ENCODE measurements around the gene LARGE1.
"Not testable (repeated sequence)": the region's sequence is repeated elsewhere in the genome, so short reads cannot be mapped to it uniquely, and the experiment has no call there.

LARGE1 gene

DNA sequence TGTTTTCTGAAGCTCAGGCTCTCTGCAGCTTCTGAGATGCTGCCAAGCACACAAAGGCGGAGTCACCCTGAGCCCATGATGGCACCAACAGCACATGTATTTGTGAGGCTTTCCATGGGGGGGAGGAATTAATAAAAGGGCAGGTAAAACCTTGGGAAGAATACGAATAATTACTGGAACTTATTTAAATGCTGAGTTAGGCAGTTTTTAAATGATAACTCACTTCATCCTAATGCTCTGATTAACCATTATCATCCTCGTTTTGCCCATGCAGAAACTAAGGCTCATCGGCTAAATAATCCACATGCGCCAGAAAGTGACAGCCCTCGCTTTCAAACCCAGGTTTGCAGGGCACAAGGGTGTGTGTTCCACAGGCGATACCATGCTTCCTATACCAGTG, 35.4 kb downstream of the LARGE1 start:
- no peak for DNase-seq

DNA sequence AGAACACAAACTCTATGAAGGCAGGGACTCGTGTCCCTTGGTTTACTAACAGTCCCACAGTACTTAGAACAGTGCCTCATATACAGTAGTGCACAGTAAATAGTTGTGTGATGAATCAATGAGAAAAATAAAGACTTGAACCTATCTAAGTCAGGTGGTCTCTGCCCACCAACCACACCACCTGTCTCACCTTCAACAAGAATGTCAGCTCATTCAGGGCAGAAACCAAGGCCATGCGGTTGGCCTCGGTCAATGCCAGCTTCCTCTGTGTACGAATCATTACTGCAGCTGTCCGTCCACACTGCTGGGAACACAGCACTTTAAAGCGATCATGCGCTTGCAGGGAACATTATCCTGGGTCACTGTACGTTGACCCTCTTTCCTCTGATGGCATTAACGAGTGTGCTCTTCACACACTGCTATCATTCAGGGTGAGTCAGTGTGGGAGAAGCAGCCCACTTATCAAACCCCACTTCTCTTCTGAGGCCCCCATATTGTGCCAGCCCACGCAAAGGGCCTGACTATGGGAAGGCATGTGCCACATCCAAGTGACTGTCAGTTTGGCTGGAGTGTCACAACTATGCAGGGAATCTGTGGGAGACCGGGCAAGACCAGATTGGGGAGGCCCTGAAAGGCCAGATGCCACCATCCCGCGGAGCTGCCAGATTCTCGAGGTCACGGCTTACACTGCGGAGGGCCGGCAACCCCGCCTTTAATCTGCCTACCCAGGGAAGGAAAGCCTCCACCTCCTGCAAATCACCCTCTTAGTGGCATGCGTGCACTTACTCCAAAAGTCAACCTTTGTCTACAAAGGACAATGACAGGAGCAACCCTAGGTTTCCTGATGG, 36.1 kb downstream of the LARGE1 start:
- no peak for DNase-seq

DNA sequence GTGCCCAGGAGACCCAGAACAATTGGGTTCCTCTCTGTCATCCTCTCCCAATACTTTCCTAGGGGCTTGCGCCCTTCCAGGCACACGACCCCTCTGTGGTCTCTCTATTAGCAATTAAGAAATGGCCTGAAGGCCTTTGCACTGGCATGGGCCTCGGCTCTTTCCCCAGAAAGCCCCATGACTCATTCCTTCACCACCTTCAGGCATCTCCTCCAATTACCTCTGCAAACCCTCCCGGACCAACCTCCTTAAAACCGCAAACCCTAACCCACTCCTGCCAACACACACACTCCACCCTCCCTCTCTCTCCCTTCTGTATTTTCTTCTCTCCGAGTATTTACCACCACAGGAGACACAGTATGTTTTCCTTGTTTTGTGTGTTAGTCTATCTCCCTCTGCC, 36.7 kb downstream of the LARGE1 start:
- no peak for DNase-seq

DNA sequence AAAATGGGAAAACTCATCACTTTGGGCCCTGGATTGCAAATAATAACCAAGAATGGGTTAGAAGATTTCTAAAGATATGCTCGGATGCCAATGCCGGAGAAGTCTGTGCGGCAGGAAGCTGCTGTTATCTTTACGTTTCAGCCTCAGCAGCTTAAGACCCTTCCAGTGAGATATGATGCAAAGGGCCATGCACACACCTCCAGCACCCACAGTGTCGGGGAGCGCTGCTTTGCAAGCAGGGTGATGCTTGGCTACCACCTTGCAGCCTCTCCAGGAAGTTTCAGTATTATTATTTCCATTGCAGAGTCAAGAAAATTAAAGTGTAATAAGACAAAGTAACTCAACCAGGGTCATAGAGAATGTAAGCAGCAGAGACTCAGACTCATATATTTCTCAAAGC, 37.3 kb downstream of the LARGE1 start:
- DNase-seq, result no peak

DNA sequence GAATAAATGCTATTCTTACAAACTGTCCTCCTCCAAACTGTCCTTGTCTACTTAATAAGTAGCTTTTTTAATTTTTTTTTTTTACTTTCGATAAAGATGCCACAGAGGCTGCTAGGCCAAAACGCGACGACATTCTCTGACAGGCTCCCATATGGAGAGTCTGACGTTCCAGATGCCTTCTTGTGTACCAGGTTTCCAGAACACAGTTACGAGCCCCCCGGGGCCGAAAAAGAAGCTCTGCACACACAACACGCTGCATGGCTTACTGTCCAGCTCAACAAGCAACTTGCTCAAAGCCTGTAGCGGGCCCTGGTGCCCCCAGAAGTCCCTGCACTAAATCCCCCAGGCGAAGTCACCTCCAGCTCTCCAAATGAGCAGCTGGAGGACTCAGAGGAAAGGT, 39.3 kb downstream of the LARGE1 start:
- no peak for DNase-seq

DNA sequence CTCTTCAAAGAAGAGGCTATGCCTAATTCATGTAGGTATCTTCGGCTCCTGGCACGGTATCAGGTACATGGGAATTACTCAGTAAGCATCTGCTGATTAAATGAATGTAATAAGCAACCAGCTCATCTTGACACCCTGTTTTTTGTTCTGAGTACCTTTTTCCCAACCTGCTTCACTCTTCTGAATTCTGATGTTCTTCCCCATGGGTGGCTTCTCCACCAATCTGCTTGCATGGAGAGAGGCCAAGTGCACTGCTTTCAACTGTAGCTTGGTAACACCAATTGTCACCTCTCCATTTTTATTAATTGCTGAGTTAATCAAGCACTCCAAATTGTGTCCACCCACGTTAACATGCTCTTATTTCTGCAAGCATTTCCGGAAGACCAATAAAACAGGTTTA, 40.5 kb downstream of the LARGE1 start:
- DNase-seq, result no peak

DNA sequence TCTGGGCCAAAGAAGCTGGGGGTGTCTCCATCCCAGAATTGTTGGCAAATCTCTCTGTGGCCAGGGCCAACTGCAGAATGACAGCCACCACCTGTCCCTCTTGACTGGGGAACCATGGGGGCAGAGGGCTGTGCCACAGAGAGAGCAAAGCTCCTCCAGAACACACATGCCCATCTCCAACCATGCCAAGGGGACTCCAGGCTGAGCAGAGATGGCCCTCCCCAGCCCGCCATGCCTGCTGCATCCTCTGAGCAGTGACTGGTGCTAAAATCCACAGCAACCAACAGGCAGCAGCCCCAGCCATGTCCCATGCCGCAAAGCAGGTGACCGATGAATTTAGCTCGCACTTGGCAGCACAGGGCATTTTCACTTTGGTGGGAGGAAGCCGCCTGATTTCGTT, 45.0 kb downstream of the LARGE1 start:
- peak in 4 of 58 donors; percentile 3 to 40 (median 9) for DNase-seq

DNA sequence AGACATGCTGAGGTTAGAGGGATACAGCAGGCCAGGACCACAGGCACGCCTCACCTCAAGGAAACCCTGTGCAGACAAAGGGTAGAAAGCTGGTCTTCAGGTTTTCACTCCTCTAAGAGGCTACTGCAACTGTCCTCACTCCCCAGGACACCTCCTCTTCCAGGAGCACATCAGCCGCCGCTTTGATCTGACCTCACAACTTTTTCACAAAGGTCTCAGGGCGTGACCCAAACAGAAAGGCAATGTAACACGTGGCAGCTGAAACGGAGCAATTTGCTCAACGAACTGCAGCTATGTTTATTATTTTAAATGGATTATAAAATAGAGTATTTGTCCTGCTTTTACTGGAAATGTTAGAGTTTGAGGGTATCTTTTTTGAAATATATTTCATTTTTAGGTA, 46.1 kb downstream of the LARGE1 start:
- no peak for DNase-seq

DNA sequence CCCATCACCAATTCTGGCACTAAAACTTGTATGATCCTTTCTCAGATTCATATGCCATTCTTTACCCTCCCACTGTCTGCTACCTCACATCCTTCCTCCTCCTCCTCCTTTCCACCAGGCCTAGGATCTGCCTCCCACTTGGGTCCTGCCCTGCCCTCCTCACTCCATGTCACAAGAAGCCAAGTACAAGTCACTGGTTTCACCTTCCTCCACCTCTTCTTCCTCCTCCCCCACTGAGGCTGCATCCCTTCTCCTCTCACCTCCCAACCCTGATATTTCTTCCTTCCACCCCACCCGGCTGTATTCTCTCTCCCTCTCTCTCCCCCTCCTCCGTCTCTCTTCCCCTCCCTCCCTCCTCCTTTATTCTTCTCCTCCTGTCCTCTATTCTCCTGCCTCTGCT, 46.6 kb downstream of the LARGE1 start:
- no peak for DNase-seq

DNA sequence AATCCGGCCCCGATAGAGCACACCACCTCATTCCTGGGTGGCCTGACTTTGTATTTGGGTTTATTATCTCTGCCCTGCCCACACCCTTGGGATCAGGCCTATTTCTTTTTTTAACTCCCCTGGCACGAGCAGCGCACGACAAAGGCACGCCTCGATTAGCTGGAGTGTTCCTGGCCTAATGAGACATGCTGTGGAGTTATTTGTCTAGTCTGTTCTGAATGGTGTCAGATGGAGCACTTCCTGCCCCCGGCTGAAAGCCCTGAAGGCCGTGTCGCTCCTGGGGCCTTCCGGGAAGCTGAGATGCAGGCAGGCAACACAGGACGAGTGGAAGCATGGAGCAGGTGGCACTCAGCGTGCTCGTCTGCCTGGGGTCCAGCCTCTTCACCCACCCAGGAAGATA, 47.1 kb downstream of the LARGE1 start:
- DNase-seq, result no peak

DNA sequence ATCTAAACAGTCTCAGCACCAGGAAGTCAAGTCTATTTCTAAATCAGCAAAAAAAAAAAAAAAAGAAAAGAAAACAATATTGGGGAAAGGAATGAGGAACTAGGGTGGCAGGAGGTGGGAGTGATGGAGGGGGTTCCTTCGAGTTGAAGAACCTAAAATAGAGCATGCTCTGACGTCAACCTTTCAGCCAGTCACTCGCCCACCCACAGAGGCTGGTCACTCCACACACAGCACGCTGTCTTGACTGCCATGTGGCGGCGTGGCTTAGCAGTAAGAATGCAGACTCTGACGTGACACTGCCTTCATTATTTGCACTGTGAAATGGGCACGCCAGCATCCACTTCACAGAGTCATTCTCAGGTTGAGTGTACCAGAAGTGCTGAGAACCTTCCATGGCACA, 48.3 kb downstream of the LARGE1 start:
- DNase-seq, result no peak

DNA sequence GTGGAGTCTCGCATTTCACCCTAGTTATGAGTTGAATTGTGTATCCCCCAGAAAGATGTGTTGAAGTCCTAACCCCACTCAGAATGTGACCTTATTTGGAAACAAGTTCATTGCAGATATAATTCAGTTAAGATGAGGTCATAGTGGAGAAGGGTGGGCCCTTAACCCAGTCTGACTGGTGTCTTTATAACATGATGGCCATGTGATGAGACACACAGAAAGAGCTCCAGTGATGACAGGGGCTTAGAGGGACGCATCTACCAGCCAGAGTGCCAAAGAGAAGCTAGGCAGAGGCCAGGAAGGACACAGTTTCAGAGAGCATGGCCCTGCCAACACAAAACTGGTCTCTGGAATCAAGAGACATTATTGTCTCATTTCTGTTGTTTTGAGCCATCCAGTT, 50.3 kb downstream of the LARGE1 start:
- DNase-seq, result peak in 2 of 58 donors; percentile 0 to 12

DNA sequence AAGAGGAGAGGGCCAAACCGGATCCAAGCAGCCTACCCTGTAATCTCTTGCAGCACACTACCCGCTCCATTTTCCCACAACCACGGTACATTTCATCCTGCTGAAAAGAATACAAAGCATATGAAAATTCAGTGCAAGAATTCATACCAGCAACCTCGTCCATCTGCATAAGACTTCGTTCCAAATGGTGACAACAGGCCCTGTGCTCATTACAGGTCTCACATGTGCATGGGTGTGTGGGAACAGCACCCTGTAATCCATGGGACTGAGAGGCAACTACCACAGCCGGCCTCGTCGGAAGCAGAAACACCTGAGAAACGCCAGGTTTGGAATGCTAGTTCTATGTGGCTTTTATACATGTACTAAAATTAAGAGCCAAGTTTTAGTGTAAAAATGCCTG, 52.3 kb downstream of the LARGE1 start:
- DNase-seq, result no peak

DNA sequence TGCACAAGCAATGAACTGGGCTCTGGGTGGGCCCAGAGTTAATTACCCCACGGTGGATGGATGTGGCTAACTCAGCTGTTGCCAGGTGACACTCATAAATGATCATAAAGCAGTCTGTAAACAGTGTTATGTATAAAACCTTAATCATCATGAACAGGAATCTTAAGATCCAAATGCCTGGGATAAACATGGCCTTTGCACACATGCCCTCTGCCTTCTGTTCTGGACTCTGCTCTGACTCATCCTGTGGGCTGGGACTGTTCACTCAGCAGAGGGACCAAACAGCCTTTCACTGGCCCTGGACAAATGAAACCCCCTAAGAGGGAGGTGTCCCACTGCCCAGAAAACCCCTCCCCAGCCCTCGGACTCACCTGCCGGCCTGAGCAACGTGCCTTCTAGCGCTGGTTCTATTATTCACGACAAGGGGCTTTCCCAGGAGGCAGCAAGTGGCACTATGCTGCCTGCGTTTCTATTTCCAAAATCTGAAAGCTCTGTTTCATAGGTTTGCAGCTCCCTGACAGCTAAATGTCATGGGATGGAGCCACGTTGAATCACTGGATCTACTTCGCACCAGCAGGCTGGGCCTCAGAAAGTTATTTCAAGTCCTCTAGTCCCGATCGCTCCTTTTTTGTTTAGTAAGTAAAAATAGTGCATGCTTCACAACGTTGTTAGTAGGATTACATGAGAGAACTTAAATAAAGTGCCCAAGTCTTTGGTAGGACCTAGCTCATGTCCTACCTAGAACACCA, 53.0 kb downstream of the LARGE1 start:
- DNase-seq, result no peak

DNA sequence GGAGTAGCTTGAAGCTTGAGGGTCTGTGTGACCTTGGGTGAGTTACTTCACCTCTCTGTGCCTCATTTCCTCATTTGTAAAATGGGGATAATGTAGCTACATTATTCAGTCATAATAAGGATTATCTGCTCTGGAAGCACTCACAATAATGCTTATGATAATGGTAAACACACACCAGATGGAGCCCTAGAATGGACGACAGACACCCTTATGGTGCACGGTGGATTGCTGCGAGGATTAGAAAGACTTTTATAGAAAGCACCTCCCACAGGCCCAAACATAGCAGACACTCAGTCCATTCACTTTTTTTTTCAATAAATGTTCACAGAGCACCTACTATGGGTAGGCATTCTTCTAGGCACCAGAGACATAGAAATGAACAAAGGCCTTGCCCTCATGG, 53.8 kb downstream of the LARGE1 start:
- no peak for DNase-seq

DNA sequence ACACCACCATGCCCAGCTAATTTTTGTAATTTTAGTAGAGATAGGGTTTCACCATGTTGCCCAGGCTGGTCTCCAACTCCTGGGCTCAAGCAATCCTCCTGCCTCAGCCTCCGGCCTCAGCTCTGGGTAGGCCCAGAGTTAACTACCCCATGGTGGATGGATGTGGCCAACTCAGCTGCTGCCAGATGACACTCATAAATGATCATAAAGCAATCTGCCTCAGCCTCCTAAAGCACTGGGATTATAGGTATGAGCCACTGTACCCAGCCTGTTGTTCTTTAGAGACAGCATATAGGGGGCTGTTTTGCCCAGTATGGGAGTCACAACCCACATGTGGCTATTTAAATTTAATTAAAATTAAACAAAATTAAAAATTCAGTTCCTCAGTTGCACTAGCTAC, 54.3 kb downstream of the LARGE1 start:
- no peak for DNase-seq

DNA sequence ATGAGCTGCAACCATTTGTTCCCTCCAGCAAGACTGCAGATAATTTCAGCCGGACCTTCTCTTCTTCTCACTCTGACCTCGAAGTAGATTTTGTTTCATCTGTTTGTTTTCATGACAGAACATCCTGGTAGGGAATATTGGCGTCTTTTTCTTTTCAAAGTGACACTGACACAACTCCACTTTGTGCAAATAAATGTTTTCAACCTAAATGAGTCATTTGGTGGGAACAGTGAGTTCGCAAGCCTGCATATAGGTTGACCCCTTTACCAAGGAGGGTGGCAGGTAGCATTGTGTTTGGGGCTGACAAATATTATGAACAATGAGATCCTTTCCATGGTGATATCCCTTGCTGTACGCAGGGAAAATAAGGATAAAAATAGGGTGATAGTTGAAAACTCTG, 55.0 kb downstream of the LARGE1 start:
- DNase-seq, result no peak

DNA sequence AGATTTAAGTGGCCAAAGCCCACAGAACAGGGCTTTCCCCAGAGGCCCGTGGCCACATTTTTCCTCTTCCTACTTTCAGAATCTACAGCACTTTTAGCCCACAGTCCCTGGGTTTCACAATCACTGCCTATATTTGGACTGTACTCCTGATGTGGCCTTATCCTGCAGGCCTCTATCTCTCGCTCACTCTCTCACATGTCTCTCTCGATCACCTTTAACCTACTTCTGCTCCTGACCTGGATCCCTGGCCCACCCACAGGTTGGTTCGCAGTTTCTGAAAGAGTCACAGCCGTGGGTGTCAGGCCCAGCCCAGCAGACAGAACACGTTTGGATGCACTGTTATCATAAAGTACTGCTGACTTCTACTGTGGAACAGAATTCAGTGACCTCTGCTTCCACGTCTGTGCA, 55.5 kb downstream of the LARGE1 start:
- no peak for DNase-seq

DNA sequence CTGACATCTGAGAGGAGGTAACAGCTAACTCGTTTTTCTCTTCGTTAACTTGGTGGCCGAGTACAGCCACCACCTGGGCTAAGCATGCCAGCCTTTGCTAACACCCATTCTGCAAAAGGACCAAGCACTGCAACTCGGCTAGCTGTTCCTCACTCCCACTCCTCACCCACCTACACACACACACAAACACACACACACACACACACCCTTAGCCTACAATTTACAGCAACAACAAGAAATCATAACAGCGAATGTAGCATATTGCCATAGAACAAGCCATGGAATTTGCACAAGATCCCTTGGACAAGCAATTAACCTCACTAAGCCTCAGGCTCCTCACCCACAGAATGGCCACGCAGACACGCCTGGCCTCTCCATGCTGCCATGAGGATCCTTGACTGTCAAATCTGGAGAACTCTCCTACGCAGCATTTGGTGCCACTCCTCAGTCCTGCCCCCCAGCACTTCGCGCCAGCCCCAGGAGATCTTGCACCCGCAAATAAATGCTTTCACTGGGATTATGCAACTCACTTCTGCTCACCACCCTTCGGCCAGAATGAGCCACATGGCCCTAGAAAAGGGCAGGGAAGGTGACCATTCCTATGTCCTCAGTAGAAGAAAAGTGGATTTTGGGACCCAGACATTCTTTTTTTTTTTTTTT, 58.9 kb downstream of the LARGE1 start:
- DNase-seq, result peak in 1 of 58 donors; percentile 25

DNA sequence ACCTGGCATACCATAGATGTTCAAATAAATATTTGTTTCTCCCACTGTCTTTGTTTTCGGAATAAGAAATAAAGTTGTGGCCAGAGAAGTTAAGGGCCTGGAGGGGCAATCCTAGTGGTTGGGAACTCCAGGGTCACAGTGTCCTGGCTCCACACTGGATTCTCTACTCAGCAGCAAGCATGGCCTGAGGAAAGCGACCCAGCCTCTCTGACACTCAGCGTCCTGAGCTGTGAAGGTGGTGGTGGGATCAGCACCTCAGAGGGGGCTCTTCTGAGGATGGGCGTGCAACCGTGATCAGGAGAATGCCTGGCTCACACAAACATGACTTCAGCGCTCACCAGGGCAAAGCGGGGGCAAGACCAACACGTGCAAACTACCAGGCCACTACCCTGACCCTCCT, 59.9 kb downstream of the LARGE1 start:
- DNase-seq, result no peak

DNA sequence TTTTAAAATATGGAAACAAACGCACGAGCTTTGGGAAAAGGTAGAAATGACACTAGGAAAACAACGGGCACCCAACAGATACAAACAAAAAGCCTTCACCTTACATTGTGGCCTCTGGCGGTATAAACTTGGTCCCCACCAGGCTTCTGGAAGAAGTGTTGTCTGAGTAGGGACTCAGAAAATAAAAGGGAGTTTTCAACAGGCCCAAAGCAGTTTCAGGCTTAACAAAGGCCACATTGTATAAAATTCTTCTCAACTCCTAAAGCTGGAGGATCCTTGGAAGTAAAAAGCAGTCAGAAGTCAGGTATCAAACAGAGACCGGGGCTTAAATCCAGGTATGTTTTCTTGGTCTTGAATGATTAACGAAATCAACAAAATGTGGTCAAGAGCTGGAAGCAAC, 61.0 kb downstream of the LARGE1 start:
- DNase-seq, result no peak

DNA sequence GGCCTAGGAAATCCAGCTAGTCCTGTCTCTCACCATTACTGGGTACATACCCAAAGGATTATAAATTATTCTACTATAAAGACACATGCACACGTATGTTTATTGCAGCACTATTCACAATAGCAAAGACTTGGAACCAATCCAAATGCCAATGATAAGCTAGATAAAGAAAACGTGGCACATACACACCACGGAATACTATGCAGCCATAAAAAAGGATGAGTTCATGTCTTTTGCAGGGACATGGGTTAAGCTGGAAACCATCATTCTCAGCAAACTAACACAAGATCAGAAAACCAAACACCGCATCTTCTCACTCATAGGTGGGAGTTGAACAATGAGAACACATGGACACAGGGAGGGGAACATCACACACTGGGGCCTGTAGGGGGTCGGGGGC, 61.6 kb downstream of the LARGE1 start:
- not testable (repeated sequence) for DNase-seq

Measured in anterior cingulate cortex (tissue), 58 donors.